Activated CD4-positive, CD25-positive, alpha-beta regulatory T cell (primary cell): ENCODE data around the gene DHX58.

Experiments used
- DNase-seq, 4 experiments: peaks; one replicate each; lab custom pipeline; 2025; lab: John Stamatoyannopoulos, UW

Gene DHX58

GRCh38 chr17:42087042-42087701 lies 25.3 kb downstream of the DHX58 start:
- DNase-seq = no peak

- no peak for DNase-seq
Observed at GRCh38 chr17:42081516-42082129, 30.9 kb downstream of the DHX58 start.

- DNase-seq = no peak
Observed at GRCh38 chr17:42079541-42079940, 33.0 kb downstream of the DHX58 start.

- no peak for DNase-seq
Observed at GRCh38 chr17:42078396-42079043, 34.0 kb downstream of the DHX58 start.

- DNase-seq = no peak
Observed at GRCh38 chr17:42077755-42078154, 34.8 kb downstream of the DHX58 start.

GRCh38 chr17:42076797-42077559 lies 35.5 kb downstream of the DHX58 start:
- DNase-seq = no peak

- no peak for DNase-seq
Observed at GRCh38 chr17:42075789-42076188, 36.7 kb downstream of the DHX58 start.

- no peak for DNase-seq
Observed at GRCh38 chr17:42072323-42073187, 40.0 kb downstream of the DHX58 start.

GRCh38 chr17:42071810-42072209 lies 40.7 kb downstream of the DHX58 start:
- no peak for DNase-seq

GRCh38 chr17:42068979-42069378 lies 43.5 kb downstream of the DHX58 start:
- DNase-seq = no peak

- peak; percentile 38 to 70 (median 50) for DNase-seq
Observed at GRCh38 chr17:42067371-42068091, 45.0 kb downstream of the DHX58 start.

GRCh38 chr17:42065201-42065600 lies 47.3 kb downstream of the DHX58 start:
- DNase-seq = no peak

- DNase-seq = no peak
Observed at GRCh38 chr17:42062681-42063080, 49.8 kb downstream of the DHX58 start.

- no peak for DNase-seq
Observed at GRCh38 chr17:42061646-42062487, 50.6 kb downstream of the DHX58 start.

GRCh38 chr17:42060231-42060630 lies 52.3 kb downstream of the DHX58 start:
- DNase-seq = no peak

- no peak for DNase-seq
Observed at GRCh38 chr17:42059815-42060214, 52.7 kb downstream of the DHX58 start.

- DNase-seq = no peak
Observed at GRCh38 chr17:42058063-42058462, 54.5 kb downstream of the DHX58 start.

- no peak for DNase-seq
Observed at GRCh38 chr17:42056635-42057034, 55.9 kb downstream of the DHX58 start.

- DNase-seq = no peak
Observed at GRCh38 chr17:42055496-42055895, 57.0 kb downstream of the DHX58 start.

GRCh38 chr17:42055027-42055426 lies 57.5 kb downstream of the DHX58 start:
- no peak for DNase-seq
